K562 (cell line): ENCODE data around the gene DNMT1. TPM values are rescaled to one million over a fixed set of nuclear protein-coding genes. Genes with fewer than 3 reads are reported as not detected.

ENCODE experiments used
- MCM7 ChIP-seq, 2 experiments: fragments of 450-650 bp; IDR thresholded peaks; 2 replicates each; pipeline ENCODE4 v1.6.1; 2016 to 2018
- U2AF1 ChIP-seq: fragments of 200-400 bp; formaldehyde crosslinking; optimal IDR thresholded peaks from 2 replicates; pipeline ENCODE3; 2017; ENCODE audit warnings: mild to moderate bottlenecking, low read depth, low read length, moderate library complexity
- ZNF232 ChIP-seq: sonication (generic); formaldehyde crosslinking; IDR thresholded peaks from 2 replicates; pipeline ENCODE4 v1.8.0; 2022; ENCODE audit warnings: mild to moderate bottlenecking, missing genetic modification reagents
- ZNF778 ChIP-seq: fragments of 450-650 bp; formaldehyde crosslinking; IDR thresholded peaks from 2 replicates; pipeline ENCODE4 v1.4.0; 2020; ENCODE audit warnings: mild to moderate bottlenecking, moderate library complexity
- polyA plus RNA-seq, 8 experiments: library from polyadenylated mRNA; depleted of rRNA in 4 of 8; stranded (reverse) in 5 of 8; unstranded in 3 of 8; fragments of >200 nt; fragmentation: Nextera tagmentation in 2 of 8; fragmentation: Illumina TruSeq in 1 of 8; extraction: Ambion mirVana in 2 of 8; extraction: Trizol in 1 of 8; gene quantifications; 2 replicates each; pipeline versions ENCODE4 v1.2.1 to v1.2.3, GENCODE V29; 2011 to 2014; ENCODE audit warnings: inconsistent platforms in 1 of 8, missing spikeins in 1 of 8
- total RNA-seq, 7 experiments: library from RNA; depleted of rRNA in 6 of 7; stranded (reverse); fragments of >200 nt in 6 of 7; fragmentation: Illumina TruSeq in 2 of 7; extraction: Trizol in 2 of 7; gene quantifications; 2 replicates each; pipeline versions ENCODE4 v1.2.1 to v1.2.3, GENCODE V29; 2011 to 2021; ENCODE audit warnings: low replicate concordance in 1 of 7
- TF ChIP-seq, protein P1 (sequence below), 2 experiments: fragments of 450-650 bp; IDR thresholded peaks; 2 replicates each; pipeline ENCODE4 v1.6.1; 2018; ENCODE audit warnings: mild to moderate bottlenecking in 2 of 2, low read depth in 1 of 2; ENCODE audit not compliant: partially characterized antibody in 2 of 2
- TF ChIP-seq, protein P2 (sequence below): fragments of 450-650 bp; IDR thresholded peaks from 2 replicates; pipeline ENCODE4 v1.6.1; 2016; ENCODE audit warnings: low read depth, mild to moderate bottlenecking, moderate library complexity
- TF ChIP-seq, protein P3 (sequence below): fragments of 250-450 bp; sonication (Bioruptor Pico); IDR thresholded peaks from 2 replicates; pipeline ENCODE4 v1.4.0; 2020
- TF ChIP-seq, protein P4 (sequence below): sonication (generic); formaldehyde crosslinking; IDR thresholded peaks from 2 replicates; pipeline ENCODE4 v1.8.0; 2023; ENCODE audit warnings: mild to moderate bottlenecking, missing genetic modification reagents
- TF ChIP-seq, protein P5 (sequence below): fragments of 450-650 bp; formaldehyde crosslinking; IDR thresholded peaks from 2 replicates; pipeline ENCODE4 v1.4.0; 2020; ENCODE audit warnings: mild to moderate bottlenecking, moderate library complexity
- TF ChIP-seq, protein P6 (sequence below): sonication (generic); formaldehyde crosslinking; IDR thresholded peaks from 2 replicates; pipeline ENCODE4 v1.8.0; 2022; ENCODE audit warnings: mild to moderate bottlenecking, missing genetic modification reagents
- TF ChIP-seq, protein P7 (sequence below): fragments of 200-400 bp; formaldehyde crosslinking; IDR thresholded peaks from 2 replicates; pipeline ENCODE4 v1.6.1; 2017; ENCODE audit warnings: mild to moderate bottlenecking, low read depth, low read length, moderate library complexity
- TF ChIP-seq, protein P8 (sequence below): sonication (generic); formaldehyde crosslinking; IDR thresholded peaks from 2 replicates; pipeline ENCODE4 v1.5.0; 2020; ENCODE audit warnings: missing genetic modification reagents

The DNMT1 gene
- total and polyA plus RNA-seq, 9 of the 15 experiments (the other 6 are each of a cell fraction or from before 2014, with no cell fraction given), result 80.1 to 271 (median 121) TPM

DNA sequence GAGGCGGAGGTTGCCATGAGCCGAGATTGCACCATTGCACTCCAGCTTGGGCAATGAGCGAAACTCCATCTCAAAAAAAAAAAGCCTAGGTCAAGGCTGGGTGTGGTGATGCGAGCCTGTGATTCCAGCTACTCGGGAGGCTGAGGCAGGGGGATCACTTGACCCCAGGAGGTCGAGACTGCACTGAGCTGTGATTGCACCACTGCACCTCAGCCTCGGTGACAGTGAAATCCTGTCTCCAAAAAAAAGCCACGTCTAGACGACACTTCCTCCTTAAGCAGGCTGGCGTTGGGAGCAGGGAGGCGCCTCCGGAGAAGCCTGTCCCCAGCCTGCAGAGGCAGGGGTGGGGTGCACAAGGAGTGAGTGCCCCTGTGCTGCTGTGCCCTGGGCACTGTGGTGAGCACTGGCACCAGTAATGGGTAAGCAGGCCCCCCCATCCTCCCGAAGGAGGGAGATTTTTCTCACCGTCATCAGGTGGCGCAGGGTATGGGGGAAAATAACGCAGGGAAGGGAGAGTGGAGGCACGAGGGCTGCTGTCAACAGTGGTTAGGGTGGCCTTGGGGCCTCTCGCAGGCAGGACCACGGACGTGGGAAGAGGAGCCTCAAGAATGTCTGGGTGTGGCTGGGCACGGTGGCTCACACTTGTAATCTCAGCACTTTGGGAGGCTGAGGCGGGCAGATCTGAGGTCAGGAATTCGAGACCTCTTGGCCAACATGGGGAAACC, 82.6 kb downstream of the DNMT1 start (continued):
- TF ChIP-seq, protein P1, sequence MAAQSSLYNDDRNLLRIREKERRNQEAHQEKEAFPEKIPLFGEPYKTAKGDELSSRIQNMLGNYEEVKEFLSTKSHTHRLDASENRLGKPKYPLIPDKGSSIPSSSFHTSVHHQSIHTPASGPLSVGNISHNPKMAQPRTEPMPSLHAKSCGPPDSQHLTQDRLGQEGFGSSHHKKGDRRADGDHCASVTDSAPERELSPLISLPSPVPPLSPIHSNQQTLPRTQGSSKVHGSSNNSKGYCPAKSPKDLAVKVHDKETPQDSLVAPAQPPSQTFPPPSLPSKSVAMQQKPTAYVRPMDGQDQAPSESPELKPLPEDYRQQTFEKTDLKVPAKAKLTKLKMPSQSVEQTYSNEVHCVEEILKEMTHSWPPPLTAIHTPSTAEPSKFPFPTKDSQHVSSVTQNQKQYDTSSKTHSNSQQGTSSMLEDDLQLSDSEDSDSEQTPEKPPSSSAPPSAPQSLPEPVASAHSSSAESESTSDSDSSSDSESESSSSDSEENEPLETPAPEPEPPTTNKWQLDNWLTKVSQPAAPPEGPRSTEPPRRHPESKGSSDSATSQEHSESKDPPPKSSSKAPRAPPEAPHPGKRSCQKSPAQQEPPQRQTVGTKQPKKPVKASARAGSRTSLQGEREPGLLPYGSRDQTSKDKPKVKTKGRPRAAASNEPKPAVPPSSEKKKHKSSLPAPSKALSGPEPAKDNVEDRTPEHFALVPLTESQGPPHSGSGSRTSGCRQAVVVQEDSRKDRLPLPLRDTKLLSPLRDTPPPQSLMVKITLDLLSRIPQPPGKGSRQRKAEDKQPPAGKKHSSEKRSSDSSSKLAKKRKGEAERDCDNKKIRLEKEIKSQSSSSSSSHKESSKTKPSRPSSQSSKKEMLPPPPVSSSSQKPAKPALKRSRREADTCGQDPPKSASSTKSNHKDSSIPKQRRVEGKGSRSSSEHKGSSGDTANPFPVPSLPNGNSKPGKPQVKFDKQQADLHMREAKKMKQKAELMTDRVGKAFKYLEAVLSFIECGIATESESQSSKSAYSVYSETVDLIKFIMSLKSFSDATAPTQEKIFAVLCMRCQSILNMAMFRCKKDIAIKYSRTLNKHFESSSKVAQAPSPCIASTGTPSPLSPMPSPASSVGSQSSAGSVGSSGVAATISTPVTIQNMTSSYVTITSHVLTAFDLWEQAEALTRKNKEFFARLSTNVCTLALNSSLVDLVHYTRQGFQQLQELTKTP (IDR thresholded peaks at IDR 0.05; ENCODE audit: low read depth in 1 of 2, partially characterized antibody in 2 of 2), result no peak
- TF ChIP-seq, protein P2, sequence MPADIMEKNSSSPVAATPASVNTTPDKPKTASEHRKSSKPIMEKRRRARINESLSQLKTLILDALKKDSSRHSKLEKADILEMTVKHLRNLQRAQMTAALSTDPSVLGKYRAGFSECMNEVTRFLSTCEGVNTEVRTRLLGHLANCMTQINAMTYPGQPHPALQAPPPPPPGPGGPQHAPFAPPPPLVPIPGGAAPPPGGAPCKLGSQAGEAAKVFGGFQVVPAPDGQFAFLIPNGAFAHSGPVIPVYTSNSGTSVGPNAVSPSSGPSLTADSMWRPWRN, result no peak
- no peak for TF ChIP-seq ZNF232 (CRISPR knock-in tag)
- TF ChIP-seq U2AF1, result no peak
- TF ChIP-seq, protein P3, sequence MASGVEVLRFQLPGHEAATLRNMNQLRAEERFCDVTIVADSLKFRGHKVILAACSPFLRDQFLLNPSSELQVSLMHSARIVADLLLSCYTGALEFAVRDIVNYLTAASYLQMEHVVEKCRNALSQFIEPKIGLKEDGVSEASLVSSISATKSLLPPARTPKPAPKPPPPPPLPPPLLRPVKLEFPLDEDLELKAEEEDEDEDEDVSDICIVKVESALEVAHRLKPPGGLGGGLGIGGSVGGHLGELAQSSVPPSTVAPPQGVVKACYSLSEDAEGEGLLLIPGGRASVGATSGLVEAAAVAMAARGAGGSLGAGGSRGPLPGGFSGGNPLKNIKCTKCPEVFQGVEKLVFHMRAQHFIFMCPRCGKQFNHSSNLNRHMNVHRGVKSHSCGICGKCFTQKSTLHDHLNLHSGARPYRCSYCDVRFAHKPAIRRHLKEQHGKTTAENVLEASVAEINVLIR (CRISPR knock-in tag), result no peak
- TF ChIP-seq, protein P4, sequence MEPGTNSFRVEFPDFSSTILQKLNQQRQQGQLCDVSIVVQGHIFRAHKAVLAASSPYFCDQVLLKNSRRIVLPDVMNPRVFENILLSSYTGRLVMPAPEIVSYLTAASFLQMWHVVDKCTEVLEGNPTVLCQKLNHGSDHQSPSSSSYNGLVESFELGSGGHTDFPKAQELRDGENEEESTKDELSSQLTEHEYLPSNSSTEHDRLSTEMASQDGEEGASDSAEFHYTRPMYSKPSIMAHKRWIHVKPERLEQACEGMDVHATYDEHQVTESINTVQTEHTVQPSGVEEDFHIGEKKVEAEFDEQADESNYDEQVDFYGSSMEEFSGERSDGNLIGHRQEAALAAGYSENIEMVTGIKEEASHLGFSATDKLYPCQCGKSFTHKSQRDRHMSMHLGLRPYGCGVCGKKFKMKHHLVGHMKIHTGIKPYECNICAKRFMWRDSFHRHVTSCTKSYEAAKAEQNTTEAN, result no peak
- TF ChIP-seq, protein P5, sequence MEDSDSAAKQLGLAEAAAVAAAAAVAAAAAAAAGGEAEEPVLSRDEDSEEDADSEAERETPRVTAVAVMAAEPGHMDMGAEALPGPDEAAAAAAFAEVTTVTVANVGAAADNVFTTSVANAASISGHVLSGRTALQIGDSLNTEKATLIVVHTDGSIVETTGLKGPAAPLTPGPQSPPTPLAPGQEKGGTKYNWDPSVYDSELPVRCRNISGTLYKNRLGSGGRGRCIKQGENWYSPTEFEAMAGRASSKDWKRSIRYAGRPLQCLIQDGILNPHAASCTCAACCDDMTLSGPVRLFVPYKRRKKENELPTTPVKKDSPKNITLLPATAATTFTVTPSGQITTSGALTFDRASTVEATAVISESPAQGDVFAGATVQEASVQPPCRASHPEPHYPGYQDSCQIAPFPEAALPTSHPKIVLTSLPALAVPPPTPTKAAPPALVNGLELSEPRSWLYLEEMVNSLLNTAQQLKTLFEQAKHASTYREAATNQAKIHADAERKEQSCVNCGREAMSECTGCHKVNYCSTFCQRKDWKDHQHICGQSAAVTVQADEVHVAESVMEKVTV (CRISPR knock-in tag), result no peak
- TF ChIP-seq, protein P6, sequence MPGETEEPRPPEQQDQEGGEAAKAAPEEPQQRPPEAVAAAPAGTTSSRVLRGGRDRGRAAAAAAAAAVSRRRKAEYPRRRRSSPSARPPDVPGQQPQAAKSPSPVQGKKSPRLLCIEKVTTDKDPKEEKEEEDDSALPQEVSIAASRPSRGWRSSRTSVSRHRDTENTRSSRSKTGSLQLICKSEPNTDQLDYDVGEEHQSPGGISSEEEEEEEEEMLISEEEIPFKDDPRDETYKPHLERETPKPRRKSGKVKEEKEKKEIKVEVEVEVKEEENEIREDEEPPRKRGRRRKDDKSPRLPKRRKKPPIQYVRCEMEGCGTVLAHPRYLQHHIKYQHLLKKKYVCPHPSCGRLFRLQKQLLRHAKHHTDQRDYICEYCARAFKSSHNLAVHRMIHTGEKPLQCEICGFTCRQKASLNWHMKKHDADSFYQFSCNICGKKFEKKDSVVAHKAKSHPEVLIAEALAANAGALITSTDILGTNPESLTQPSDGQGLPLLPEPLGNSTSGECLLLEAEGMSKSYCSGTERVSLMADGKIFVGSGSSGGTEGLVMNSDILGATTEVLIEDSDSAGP (CRISPR knock-in tag), result no peak
- TF ChIP-seq, protein P7, sequence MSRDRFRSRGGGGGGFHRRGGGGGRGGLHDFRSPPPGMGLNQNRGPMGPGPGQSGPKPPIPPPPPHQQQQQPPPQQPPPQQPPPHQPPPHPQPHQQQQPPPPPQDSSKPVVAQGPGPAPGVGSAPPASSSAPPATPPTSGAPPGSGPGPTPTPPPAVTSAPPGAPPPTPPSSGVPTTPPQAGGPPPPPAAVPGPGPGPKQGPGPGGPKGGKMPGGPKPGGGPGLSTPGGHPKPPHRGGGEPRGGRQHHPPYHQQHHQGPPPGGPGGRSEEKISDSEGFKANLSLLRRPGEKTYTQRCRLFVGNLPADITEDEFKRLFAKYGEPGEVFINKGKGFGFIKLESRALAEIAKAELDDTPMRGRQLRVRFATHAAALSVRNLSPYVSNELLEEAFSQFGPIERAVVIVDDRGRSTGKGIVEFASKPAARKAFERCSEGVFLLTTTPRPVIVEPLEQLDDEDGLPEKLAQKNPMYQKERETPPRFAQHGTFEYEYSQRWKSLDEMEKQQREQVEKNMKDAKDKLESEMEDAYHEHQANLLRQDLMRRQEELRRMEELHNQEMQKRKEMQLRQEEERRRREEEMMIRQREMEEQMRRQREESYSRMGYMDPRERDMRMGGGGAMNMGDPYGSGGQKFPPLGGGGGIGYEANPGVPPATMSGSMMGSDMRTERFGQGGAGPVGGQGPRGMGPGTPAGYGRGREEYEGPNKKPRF, result no peak
- TF ChIP-seq, protein P8, sequence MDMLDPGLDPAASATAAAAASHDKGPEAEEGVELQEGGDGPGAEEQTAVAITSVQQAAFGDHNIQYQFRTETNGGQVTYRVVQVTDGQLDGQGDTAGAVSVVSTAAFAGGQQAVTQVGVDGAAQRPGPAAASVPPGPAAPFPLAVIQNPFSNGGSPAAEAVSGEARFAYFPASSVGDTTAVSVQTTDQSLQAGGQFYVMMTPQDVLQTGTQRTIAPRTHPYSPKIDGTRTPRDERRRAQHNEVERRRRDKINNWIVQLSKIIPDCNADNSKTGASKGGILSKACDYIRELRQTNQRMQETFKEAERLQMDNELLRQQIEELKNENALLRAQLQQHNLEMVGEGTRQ (CRISPR knock-in tag), result no peak
- no peak for TF ChIP-seq ZNF778
- no peak for TF ChIP-seq MCM7 (IDR thresholded peaks at IDR 0.05)
